Loucy (cell line): ENCODE results near the gene CLDND2.

Experiments
- EZH2phosphoT487 ChIP-seq: fragments of 200-600 bp; IDR thresholded peaks from 2 replicates; pipeline ENCODE4 v1.6.1; 2018; ENCODE audit warnings: antibody characterized with exemption, mild to moderate bottlenecking, moderate library complexity, borderline replicate concordance
- TF ChIP-seq, protein P1 (sequence below): fragments of 200-600 bp; sonication (generic); conservative IDR thresholded peaks from 2 replicates; pipeline ENCODE4 v1.5.1; 2014; ENCODE audit warnings: mild to moderate bottlenecking, antibody characterized with exemption, low read length

DNA sequence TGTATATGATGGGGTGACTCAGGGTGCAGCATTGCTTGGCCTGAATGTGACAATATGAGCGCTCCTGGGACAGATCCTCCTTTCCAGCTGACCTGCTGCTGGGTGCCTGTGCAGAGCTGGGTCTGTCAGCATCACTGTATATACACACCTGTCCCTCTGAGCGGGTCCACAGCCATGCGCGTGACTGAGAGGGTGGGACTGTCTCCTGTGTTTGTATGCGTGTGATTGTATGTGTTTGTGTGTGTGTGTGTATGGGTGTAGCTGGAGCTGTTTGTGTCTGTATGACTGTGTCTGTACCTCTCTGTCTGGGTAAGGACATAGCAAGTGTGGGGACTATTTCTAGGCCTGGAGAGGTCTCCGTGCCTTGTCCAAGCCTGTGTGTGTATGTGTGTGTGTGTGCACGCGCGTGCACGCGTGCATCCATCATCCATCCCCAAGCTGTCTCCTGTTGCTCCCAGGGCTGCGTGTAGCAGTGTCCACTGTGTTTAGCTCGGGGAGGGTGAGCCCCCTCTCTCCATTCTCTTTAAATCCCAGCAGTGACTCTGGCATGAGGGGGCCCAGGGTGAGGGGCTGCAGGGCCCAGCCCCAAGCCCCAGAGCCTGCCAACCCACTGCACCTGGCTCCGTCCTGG is 49.0 kb downstream of the CLDND2 start:
- TF ChIP-seq, protein P1, sequence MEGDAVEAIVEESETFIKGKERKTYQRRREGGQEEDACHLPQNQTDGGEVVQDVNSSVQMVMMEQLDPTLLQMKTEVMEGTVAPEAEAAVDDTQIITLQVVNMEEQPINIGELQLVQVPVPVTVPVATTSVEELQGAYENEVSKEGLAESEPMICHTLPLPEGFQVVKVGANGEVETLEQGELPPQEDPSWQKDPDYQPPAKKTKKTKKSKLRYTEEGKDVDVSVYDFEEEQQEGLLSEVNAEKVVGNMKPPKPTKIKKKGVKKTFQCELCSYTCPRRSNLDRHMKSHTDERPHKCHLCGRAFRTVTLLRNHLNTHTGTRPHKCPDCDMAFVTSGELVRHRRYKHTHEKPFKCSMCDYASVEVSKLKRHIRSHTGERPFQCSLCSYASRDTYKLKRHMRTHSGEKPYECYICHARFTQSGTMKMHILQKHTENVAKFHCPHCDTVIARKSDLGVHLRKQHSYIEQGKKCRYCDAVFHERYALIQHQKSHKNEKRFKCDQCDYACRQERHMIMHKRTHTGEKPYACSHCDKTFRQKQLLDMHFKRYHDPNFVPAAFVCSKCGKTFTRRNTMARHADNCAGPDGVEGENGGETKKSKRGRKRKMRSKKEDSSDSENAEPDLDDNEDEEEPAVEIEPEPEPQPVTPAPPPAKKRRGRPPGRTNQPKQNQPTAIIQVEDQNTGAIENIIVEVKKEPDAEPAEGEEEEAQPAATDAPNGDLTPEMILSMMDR: no peak
- no peak for TF ChIP-seq EZH2phosphoT487
